Skin epidermis (tissue), 12 donors: ENCODE measurements around the gene PSME3.
A peak's percentile ranks its signal among the peaks of the same experiment; 100 is the strongest.

ENCODE experiments used
- H3K27ac ChIP-seq, 21 experiments: fragments of 200-600 bp; sonication (generic) in 11 of 21; one replicate each; pipeline ENCODE4 v1.5.0; 2020; ENCODE audit warnings: mild to moderate bottlenecking in 3 of 21, inconsistent platforms in 2 of 21, moderate library complexity in 2 of 21
- H3K4me3 ChIP-seq, 7 experiments: fragments of 200-600 bp; sonication (generic) in 2 of 7; one replicate each; pipeline ENCODE4 v1.5.0; 2020; ENCODE audit warnings: inconsistent platforms in 2 of 7, mild to moderate bottlenecking in 2 of 7, moderate library complexity in 1 of 7

PSME3 gene, protein sequence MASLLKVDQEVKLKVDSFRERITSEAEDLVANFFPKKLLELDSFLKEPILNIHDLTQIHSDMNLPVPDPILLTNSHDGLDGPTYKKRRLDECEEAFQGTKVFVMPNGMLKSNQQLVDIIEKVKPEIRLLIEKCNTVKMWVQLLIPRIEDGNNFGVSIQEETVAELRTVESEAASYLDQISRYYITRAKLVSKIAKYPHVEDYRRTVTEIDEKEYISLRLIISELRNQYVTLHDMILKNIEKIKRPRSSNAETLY

DNA sequence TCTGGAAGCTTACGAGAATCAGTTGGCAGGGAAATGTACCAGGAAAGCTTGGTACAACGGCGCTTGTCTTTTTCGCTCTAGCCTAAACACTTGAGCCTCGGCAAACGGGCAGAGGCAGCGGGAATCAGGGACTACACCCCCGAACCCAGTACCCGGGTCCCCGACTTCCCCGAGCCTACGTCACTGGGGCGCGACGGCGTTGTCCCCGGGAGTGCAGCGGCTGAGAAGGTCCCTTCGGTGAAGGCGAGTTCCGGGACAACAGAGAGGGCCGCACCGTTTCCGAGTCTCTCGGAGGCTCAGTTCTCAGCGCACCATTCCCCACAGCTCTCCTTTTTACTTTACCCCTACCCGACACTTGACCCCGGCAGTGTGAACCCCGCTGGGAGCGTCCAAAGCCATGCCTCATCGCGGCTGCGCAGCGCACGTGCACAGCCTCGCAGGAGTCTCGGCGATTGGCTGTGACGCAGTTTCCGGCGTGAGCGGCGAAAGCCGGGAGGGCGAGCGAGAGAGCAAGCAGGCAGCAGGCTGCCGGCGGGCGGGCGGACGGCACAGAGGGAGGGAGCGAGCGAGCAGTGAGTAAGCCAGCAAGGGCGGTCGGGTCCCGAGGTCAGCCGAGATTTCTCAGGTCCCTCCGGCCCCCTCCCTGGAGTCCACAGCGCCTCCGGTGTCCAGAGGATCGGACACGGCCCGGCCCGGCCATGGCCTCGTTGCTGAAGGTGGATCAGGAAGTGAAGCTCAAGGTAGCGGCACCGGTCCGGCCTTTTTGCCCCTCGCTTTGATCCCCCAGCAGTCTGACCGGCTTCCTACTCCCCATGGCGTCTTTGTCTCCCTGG is at the start of gene PSME3:
Gene PSME3 (plus strand): TSS at position 464 of the 833 bp plus-strand sequence. CDS start 235 bp downstream, at position 699.
- H3K4me3 ChIP-seq: peak within 1 kb of the TSS; percentile 71 to 98 (median 93)
- H3K27ac ChIP-seq: peak within 1 kb of the TSS; percentile 70 to 99 (median 92)

DNA sequence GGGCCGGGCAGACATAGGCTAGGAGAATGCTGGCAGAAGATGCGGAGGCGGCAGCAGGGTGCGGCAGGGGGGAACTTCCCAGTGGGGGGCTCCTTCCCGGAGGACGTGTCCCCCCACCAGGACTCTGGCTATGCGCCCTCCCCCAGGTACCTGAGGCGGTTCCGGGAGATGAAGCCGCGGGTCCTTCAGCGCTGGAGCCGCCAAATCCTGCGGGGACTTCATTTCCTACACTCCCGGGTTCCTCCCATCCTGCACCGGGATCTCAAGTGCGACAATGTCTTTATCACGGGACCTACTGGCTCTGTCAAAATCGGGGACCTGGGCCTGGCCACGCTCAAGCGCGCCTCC is 49.4 kb upstream of the PSME3 start:
- no peak overlapping the region for H3K4me3 ChIP-seq
- no peak overlapping the region for H3K27ac ChIP-seq

DNA sequence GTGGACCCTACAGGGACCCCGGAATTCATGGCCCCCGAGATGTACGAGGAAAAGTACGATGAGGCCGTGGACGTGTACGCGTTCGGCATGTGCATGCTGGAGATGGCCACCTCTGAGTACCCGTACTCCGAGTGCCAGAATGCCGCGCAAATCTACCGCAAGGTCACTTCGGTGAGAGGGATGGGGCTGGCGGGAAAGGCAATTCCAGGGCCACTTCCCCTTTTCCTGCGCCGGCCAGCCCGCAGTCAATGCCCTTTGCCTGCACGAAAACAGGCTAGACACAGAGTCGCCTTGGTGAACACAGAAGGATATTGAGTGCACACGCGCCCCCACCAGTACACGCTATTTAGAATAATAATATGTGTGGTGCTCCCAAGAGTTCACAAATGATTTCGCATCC is 48.8 kb upstream of the PSME3 start:
- Histone ChIP-seq H3K4me3 (no peak overlapping the region), H3K27ac (no peak overlapping the region)

DNA sequence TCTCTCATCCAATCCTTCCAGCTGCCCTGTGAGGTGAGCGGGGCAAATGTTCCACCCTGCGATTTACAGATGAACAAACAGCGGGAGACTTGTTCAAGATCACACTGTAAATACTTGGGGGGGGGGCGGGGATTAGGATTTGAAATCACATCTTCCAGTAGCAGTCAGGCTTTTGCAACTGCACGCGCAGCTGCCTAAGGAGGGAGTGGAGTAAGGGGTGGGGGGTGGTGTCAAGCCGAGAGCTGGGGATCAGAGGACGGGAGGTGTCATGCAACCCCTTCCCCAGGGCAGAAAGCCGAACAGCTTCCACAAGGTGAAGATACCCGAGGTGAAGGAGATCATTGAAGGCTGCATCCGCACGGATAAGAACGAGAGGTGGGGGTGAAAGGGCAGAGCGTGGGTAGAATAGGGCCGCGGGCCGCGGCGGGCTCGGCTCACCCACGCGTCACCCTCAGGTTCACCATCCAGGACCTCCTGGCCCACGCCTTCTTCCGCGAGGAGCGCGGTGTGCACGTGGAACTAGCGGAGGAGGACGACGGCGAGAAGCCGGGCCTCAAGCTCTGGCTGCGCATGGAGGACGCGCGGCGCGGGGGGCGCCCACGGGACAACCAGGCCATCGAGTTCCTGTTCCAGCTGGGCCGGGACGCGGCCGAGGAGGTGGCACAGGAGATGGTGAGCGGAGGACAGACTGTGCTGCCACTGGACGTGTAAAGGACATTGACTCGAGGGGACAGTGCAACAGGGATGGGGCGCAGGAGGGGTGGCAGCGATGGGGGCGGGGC is 48.2 kb upstream of the PSME3 start:
- Histone ChIP-seq H3K27ac (no peak overlapping the region), H3K4me3 (no peak overlapping the region)

DNA sequence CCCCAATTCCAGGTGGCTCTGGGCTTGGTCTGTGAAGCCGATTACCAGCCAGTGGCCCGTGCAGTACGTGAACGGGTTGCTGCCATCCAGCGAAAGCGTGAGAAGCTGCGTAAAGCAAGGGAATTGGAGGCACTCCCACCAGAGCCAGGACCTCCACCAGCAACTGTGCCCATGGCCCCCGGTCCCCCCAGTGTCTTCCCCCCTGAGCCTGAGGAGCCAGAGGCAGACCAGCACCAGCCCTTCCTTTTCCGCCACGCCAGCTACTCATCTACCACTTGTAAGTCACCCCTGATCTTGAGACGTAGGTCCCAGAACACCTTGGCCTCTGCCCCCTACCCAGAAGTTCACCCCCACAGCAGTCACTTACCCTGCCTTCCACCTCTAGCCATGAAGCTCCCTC is 45.9 kb upstream of the PSME3 start:
- H3K27ac ChIP-seq: no peak overlapping the region
- H3K4me3 ChIP-seq: no peak overlapping the region

DNA sequence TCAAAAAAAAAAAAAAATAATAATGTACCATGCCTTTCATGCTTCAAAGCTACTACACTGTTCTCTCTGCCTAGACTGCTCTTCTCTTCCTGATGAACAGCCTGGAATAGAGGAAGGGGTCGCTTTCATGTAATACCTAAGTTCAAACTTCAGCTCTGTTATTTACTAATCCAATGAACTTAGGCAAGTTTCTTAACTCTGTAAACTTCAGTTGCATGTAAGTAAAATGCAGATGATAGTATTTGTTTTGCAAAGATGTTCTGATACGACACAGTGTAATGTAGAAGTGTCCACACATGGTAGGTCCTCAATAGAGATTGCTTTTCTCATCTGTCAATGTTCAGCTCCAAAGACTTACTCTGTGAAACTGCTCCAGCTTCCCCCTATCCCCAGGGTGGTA is 41.2 kb upstream of the PSME3 start:
- no peak overlapping the region for H3K4me3 ChIP-seq
- no peak overlapping the region for H3K27ac ChIP-seq

DNA sequence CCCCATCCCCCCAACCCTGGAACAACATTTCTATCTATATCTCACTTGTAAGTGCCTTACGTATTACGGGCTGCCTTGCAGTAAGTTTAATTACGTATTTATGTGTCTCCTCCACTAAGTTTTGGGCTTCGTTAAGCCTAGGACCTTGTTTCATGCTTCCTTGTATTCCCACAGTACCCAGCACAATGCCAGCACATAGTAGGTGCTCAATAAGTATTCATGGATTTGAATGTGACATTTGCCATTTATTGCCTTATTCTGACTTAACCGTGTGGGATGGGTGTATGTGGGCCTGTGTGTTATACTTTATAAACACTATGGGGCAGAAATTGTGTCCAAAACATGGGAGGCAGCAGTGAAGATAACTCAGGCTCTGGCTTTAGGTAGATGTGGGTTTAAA is 40.7 kb upstream of the PSME3 start:
- no peak overlapping the region for H3K27ac ChIP-seq
- no peak overlapping the region for H3K4me3 ChIP-seq

DNA sequence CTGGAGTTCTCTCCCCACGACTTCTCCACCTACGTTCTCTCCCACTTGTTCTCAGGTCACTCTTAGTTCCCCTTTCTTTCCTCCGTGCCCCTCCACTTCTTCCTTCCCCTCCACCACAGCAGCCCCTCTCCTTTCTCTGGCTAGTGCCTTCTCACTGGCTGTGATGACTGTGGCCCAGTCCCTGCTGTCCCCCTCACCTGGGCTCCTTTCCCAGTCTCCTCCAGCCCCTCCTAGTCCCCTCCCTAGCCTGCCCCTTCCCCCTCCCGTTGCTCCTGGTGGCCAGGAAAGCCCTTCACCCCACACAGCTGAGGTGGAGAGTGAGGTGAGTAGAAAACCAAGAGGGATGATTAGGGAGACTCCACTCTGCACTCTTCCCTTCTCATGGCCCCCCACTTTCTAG is 38.1 kb upstream of the PSME3 start:
- no peak overlapping the region for H3K4me3 ChIP-seq
- no peak overlapping the region for H3K27ac ChIP-seq

DNA sequence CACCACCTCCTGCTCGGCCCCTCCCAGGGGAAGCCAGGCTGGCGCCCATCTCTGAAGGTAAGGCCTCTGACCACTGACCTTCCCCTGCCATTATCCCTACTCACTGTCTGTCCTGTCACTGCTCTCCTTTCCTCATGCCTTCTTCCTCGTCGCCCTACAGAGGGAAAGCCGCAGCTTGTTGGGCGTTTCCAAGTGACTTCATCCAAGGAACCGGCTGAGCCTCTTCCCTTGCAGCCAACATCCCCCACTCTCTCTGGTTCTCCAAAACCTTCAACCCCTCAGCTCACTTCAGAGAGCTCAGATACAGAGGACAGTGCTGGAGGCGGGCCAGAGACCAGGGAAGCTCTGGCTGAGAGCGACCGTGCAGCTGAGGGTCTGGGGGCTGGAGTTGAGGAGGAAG is 37.7 kb upstream of the PSME3 start:
- H3K27ac ChIP-seq: no peak overlapping the region
- H3K4me3 ChIP-seq: no peak overlapping the region

DNA sequence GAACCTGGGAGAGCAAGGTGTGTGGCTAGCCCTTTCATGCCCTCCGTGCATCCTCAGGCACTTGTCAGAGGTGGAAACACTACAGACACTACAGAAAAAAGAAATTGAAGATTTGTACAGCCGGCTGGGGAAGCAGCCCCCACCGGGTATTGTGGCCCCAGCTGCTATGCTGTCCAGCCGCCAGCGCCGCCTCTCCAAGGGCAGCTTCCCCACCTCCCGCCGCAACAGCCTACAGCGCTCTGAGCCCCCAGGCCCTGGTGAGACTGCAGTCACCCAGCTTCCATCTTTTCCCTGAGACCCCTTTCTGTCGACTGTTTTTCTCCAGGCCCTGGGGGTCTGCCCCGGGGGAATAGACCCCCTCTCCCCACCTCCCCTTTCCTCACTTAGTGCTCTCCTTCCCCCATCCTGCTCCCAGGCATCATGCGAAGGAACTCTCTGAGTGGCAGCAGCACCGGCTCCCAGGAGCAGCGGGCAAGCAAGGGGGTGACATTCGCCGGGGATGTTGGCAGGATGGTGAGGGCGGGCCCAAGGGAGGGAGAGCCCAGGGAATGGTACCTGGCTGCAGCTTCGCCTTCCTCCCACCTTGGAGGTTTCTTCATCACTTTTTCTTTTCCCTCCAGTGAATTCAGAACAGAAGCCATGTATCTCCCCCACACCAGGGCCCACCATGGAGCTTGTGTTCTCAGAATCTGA is 37.0 kb upstream of the PSME3 start:
- no peak overlapping the region for H3K4me3 ChIP-seq
- no peak overlapping the region for H3K27ac ChIP-seq

DNA sequence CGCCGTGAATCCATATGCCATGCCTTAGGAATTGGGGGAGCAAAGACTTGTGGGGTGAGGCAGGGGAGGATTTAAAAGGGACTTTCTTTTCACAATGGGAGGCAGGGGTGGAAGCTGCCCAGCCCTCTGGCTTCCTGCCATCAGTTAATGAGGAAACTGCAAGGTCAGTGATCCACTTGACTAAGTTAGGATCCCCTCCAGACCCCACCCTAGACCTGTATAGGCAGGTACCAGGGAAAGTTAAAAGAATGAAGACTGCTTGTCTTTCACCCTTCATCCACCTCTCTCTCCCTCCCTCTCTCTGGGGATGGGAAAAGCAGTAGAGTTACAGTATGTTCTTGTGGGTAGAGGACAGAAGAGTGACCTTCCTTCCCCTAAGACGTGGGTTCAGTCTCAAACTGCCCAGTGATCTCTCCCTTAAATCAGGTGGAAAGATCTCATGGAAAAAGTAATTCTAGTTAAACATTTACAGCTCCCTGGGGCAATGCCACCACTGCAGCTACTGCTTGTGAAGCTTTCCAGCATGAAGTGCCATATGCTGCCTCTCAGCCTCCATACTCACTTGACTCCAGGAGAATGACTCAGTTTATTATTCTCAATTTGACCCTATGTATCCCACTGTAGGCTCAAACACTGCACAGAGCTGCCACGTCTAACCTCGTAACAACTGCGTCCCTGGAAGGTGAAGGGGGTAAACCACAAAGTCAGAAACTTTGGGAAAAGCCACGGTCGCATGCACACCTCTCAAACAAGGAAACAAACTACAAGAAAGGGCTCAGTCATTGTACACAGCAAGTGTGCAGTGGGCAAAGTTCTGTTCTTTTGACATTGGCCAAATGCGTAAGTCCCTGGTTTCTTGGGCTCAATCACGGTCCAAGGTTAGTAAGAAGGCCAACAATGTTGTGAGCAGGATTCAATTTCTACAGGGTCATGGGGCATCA is 35.9 kb upstream of the PSME3 start:
- H3K4me3 ChIP-seq: peak overlapping the region; percentile 69 to 93 (median 79)
- H3K27ac ChIP-seq: peak overlapping the region in 9 of 21 experiments; percentile 65 to 85 (median 79)

DNA sequence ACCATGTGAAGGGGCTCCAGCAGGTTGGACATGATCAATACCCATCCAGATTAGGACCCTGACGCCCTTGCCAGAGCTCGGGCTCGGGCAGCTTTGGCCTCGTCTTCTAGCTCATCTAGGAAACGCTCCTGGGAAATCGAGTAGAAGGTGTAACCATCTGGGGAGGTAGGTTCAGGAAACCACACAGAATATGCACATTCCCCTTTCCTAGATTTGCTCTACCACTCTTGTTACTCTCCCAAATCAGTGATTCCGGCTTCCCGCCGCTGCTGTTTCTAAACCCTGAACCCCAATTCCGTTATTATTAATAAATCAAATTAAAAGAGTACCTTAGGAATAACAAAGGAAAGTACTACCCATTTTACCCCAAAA is 35.2 kb upstream of the PSME3 start:
- peak overlapping the region; percentile 35 to 86 (median 79) for H3K27ac ChIP-seq
- H3K4me3 ChIP-seq: peak overlapping the region; percentile 69 to 93 (median 79)

DNA sequence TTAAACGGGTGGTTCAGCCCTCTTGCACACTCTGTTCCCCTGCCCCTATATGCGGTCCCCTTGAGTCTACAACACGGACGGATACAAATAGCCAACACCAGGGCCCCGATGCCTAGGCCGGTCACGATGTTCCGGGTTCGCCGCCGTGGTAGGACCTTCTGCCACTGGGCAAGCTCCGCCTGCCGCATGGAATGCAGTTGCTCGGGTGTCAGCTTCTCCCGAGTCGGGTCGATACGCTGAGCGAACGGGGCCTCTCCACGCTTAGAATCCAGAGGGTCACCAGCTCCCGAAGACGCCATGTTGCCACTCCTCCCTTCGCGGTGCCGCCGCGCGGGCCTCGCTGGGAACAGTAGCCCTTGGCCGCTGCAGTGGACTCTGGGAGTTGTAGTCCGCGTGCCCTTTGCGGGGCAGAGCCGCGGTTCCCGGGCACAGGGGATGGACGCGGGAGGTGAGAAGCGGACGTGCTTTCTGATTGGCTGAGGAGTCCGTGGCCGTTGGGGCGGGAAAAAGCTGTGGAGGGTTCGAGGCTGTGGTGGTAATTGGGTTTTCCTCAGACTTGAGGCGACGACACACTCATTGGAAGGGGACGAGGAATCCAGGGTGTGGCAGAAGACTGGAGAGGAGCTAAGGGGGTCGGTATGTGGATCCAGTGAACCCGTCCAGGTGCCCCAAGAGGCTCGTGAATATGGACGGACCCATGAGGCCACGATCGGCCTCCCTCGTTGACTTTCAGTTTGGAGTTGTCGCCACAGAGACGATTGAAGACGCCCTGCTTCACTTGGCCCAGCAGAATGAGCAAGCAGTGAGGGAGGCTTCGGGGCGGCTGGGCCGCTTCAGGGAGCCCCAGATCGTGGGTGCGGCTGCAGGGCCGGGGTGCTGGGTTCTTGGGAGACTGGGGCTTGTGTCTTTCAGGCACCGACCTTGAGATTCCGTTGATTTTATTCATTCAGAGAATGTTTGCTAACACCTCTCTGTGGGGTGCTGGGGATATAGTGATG is 34.5 kb upstream of the PSME3 start, which contains the start of the genes CNTD1 and COA3:
Gene CNTD1 (plus strand): TSS at position 479 of the 998 bp plus-strand sequence. CDS start 207 bp downstream, at position 686.
Gene COA3 (minus strand): TSS at position 322 of the 998 bp plus-strand sequence. CDS start 23 bp downstream, at position 299.
- Histone ChIP-seq H3K27ac (peak within 1 kb of the TSS; percentile 35 to 86 (median 79)), H3K4me3 (peak within 1 kb of the TSS; percentile 69 to 93 (median 79))

DNA sequence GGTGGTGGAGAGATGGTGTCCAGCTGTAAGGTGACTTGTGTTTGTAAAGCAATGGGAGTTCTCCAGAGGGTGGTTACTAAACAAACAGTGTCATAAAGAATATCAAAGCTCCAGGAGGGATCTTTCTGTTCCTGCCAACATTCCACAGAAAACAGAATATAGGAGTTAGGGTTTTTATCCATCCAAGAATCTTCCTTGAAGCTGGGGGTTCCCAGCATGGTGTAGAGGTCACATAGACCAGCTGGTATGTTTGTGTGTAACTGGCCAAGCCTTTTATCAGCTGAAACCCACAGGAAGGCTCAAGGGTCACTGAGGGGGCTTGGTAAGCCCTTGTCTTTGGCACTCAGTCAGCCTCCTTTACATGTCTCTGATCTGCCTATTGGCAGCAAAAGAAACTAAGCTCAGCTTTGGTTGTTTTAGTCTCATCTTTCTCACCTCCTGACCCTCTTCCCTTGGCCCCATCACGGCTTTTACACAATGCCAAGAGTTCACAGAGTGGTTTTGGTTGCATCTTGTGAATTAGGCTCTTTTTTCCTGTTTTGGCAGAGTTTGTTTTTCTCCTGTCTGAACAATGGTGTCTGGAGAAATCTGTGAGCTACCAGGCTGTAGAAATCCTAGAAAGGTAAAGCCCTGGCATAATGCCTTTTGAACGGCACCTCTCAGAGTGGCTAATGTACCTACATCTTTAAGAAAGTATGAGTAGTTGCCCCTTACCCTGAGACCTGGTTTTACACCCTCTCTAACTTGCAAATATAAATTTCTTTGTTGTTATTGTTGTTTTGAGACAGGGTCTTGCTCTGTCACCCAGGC is 29.9 kb upstream of the PSME3 start:
- no peak overlapping the region for H3K4me3 ChIP-seq
- H3K27ac ChIP-seq: no peak overlapping the region

DNA sequence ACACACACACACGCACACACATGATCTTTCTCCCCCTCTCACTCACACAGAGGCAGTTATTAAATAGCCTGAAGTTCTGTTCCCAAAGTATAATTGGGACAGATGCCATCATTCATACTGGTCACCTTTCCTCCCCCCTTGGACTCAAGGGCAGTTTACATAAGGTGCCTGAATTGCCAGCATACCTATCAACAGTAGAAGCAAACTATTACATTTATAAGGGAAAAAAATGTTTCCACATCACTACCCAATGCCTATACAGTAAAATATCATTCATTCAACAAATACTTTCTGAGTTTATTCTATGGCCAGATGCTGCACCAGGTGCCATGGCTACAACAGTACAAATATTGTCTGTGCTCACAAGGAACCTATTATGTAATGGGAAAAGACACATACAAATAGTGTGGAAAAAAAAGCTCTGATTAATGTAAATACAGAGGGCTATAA is 28.3 kb upstream of the PSME3 start:
- no peak overlapping the region for H3K4me3 ChIP-seq
- H3K27ac ChIP-seq: no peak overlapping the region

DNA sequence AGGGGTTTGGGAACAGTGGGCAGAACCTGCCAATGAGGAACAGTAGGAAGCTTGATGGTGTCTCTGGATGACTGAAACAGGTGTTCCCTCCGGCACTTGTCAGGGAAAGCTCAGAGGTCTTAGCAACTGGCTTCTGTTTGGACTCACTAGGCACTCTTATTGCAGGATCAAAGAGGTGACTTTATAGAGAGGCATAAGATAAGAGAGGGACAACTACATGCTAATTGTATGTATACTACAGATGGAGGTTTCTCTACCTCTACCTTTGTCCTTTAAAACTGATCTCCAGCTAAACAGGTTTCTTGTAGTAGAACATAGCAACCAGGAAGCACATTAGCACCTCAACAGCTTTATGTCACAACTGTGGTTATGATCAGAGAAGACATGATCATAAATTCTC is 26.9 kb upstream of the PSME3 start:
- no peak overlapping the region for H3K27ac ChIP-seq
- no peak overlapping the region for H3K4me3 ChIP-seq

DNA sequence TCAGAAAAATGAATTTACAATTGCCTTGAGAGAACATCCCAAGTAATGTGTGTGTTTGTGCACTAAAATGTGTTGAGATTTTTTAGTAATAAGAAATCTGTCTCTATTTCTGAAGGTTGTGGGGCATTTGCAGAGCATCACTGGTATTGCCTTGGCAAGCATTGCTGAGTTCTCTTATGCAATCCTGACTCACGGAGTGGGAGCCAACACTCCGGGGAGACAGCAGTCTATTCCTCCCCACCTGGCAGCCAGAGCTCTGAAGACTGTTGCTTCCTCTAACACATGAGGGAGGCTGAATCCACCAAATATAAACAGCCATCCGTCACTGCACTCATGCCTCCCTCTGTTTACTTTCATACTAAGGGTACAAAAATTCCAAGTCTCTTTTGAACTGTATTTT is 23.9 kb upstream of the PSME3 start:
- no peak overlapping the region for H3K4me3 ChIP-seq

More for the DNA sequence above, 23.9 kb upstream of the PSME3 start:
- H3K27ac ChIP-seq: peak overlapping the region in 1 of 21 experiments; percentile 32
